HTR-8/SVneo (cell line): ENCODE data around the gene ELOVL2.

Experiments used
- DNase-seq: peaks from one replicate; pipeline ENCODE4 v3.0.0; 2011; ENCODE audit warnings: low spot score, mixed read lengths; ENCODE audit not compliant: insufficient read length
- FAIRE-seq: peaks from 2 replicates; lab custom pipeline; 2011; peaks lifted over from hg19 to GRCh38; lab: Jason Lieb, UNC

Gene ELOVL2

DNA sequence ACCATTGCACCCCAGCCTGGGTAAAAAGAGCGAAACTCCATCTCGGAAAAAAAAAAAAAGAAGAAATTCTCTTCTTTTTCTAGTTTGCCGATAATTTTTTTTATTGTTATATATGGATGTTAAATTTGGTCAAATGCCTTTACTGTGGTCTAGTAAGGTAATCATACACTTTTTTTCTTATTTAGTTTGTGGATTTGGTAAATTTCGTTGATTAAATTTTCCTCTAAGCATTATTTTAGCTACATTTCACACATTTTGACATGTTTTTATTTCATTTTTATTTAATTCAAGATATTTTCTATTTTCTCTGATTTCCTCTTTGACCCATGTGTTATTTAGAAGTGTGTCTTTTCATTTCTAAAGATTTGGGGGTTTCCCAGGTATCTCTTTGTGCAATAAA lies 18.0 kb upstream of the ELOVL2 start:
- DNase-seq: no peak
- FAIRE-seq: no peak

DNA sequence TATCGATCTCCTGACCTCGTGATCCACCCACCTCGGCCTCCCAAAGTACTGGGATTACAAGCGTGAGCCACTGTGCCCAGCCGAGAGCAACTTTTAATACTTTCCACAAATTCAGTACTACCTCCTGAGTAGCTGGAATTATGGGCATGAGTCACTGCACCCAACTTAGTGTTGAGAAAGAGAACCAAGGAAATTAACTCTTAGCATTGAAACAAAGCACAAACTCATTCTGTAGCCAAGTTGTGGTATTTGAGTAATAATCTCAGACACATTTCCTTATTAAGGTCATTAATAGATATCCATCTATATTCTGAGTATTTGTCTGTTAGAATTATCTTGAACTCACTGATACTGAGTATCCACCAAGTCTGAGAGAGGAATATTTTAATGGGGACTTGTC lies 14.3 kb upstream of the ELOVL2 start:
- no peak for FAIRE-seq
- no peak for DNase-seq

DNA sequence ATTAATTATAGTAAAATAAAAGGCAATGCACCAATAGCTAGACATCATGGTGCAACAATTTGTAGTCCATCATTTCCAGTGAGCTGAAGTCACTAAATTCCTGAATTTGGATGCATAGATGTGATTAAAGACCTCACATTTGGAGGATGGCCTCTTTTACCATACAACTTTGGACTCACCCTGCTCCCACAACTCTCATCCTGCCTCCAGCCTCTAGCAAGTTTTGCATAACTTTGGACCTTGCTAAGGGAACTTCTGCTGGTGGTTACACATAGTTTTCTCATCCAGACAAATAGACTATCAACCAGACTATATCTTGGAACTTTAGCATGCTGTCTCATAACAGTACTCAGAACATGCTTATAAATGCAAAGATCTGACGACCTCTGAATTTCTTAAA lies 12.8 kb upstream of the ELOVL2 start:
- no peak for FAIRE-seq
- DNase-seq: no peak

DNA sequence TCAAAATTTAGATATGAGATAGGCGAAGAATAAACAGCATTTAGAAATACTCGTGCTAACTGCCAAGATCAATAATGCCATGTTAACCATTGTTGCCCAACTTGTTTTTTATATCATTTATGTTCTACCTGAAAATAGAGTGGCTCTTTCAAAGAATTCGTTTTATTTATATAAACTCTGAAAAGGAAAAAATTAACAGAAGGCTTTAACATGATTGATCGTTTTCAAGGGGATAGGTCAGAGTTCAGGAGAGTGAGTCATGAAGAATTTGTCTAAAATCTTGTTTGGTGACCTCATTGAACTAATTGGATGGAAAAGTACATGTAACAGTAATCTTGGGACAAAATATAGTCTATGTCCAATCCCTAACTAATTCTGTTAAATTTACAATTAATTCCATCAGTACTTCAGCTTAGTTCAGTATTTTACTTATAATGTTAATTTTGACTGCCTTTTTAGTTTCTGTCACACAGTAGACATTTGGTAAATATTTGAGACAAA lies 11.1 kb upstream of the ELOVL2 start:
- DNase-seq: no peak
- no peak for FAIRE-seq

DNA sequence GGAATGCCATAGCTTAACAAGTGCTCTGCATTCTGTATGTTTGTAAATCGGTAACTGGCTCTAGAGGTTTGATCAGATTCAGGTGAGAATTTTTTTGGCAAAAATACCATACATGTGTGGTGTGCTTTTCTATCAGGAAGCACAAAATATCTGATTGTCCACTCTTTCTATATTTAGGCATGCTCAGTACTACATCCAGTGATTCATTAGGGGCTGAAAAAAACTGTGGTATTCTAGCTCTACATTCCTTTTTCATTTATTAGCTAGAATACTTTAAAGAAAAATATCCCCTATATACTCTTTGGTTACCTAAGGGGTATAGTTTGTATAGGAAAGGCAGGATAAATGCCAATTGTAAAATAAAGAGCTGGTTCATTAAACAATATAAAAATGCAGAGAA lies 10.6 kb upstream of the ELOVL2 start:
- no peak for DNase-seq
- no peak for FAIRE-seq

DNA sequence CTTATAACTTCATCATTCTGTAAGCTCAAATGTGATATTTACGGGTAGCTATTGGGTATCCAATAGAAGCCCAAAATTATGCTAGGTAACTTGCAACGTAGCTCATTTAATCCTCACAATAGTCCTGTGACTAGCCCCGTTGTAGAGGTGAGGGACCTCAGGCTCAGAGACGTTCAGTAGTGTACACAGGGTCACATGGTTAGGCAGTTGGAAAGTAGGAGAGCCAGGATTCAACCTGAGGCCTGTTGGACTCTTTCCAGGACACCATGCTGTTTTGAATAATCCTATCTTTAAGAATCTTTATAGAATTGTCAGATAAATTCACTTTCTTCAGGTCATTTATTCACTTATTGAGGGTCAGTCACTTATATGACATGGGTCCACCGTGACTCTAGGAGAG lies 9.2 kb upstream of the ELOVL2 start:
- no peak for FAIRE-seq
- no peak for DNase-seq

DNA sequence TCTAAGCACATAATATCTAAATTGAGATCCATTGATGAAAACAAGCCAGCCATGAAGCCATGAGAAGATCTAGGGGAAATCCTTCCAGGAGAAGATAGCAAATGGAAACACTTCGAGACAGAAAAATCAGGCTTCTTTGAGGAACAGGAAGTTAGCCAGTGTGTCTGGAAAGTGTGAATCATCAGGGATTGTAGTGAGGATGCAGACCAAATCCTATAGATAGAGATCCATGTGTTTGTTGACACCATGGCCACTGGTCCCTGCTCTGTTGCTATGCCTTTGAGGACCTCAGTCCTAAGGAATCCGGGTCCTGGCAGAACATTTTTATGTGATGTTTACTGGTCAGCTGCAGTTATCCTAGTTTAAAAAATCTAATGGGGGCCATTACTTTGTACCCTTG lies 6.6 kb upstream of the ELOVL2 start:
- FAIRE-seq (peak; percentile 58), DNase-seq (no peak)

DNA sequence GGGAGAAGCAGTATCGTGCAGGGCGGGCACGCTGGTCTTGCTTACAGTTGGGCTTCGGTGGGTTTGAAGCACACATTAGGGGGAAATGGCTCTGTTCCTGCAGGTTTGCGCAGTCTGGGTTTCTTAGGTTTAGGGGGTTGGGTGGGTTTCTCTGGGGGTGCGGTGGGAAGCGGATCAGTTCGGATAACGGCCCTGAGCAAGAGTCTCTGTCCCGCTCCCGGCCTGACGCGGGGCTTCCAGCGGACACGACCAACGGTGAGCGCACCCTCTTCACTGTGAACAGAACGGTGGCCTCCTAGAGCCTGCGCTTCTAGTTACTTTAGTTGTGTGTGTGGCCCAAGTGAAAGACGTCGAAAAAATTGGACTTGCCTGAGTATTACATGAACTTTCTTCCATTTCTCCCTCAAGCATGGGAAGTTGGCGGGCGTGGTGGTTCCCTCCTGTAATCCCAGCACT lies 635 bp upstream of the ELOVL2 start:
- no peak for DNase-seq
- no peak for FAIRE-seq

DNA sequence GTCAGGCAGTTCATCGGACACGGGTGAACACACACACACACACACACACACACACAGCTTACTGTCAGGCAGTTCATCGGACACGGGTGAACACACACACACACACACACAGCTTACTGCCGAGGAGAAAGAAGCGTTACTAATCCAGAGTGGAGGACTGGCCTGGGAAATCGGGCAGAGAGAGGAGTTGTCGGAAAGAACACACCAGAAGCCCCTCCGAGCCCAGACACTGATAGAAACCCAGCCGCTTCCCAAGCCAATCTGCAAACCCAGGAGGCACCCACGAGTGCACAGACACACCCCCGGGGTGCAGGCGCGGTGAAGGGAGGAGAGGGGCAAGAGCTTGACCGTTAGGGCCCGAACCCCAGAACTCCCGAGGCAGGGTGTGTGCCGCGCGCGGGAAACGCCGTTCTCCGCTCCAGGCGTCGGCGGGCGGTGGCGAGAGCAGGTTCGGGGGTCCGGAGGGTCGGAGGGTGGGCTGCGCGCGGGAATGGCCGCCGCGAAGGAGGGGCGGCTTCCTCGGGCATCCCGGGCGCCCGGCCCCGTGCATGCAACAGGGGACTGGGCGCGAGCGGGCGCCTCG lies 636 bp downstream of the ELOVL2 start:
- FAIRE-seq (peak; percentile 90), DNase-seq (no peak)

DNA sequence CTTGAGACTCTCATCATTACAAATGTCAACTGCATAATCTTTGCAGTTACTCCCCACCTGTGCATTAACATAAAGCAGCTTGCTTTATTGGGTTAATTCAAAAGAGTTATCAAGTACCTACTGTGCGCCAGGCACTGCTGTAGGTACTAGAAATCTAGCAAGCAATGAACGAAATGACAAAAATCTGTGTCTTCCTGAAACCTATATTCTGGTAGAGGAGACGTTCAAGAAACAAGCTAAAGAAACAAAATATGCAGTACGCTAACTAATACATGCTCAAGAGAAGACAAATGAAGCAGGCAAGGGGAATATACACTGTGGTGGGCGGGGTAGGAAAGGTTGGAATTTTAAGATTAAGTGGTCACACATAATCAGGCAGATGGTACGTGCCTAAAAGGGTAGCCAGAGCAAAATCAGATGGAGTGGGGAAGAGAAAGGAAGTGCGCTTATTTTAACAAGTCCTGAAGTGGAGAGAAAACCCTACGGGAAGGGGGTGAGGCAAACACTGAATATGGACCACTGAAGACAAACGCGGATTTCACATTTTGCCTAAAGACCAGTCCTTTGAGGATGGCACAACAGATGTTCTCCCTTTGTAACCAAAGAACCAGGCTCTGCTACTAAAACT lies 1.2 kb downstream of the ELOVL2 start:
- peak; percentile 20 for FAIRE-seq
- peak; percentile 27 for DNase-seq

DNA sequence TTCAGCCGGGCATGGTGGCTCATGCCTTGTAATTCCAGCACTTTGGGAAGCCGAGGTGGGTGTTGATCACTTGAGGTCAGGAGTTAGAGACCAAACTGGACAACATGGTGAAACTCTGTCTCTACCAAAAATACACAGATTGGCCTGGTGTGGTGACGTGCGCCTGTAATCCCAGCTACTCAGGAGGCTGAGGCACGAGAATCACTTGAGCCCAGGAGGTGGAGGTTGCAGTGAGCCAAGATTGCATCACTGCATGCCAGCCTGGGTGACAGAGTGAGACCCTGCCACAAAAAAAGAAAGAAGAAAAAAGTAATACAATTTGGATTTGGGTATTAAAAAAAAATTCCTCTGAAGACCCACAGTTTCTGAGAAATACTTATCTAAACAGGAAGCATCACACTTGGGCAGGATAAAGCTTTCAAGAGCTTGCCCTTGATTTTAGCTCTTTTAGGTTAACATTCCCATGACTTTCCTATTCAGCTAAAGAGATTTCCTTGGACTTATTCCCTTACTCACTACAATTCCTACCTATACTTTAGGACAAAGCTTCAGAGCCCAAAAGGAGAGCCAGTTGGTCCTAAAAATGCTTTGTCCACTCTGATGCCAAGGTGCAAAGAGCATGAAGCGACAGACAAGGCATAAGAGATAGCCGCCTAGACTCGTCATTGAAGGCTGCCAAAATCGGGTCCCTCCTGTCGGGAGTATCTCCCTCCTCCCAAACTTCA lies 1.9 kb downstream of the ELOVL2 start:
- no peak for DNase-seq
- peak; percentile 63 for FAIRE-seq

DNA sequence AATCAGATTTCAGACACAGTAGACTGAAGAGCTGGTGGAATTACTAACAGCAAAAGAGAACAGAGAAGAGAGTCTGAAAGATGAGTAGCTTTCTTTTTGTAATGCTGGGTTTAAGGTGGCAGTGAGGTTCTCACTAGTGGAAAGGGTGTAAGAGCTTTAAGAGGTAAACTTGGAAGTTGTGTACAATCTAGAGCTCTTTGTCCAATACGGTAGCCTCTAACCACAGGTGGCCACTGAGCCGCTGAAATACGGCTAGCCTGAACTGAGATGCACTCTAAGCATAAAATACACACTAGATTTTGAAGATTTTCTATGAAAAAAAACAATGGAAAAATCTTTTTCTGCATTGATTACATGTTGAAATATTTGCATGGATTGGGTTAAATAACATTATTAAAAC lies 4.0 kb downstream of the ELOVL2 start:
- FAIRE-seq: no peak

DNA sequence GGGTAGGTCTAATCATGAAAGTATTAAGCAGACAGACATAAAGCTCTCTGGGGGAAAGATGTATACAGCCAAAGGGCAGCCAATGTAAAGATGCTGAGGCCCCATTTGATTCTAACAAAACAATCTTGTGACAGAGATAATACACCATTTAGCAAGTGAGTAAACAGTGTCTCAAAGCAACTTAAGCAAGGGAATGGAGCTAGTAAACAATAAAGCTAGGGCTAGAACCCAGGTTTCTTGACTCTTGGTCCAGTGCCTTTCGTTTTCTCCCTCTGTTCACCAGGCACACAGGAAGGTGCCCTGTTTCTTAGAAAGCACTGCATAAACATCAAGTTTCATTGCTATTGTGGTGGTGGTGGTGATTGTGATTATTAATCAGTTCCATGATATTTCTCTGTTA lies 5.1 kb downstream of the ELOVL2 start:
- FAIRE-seq: no peak
- DNase-seq: no peak

More for the DNA sequence above, 4.0 kb downstream of the ELOVL2 start:
- no peak for DNase-seq

DNA sequence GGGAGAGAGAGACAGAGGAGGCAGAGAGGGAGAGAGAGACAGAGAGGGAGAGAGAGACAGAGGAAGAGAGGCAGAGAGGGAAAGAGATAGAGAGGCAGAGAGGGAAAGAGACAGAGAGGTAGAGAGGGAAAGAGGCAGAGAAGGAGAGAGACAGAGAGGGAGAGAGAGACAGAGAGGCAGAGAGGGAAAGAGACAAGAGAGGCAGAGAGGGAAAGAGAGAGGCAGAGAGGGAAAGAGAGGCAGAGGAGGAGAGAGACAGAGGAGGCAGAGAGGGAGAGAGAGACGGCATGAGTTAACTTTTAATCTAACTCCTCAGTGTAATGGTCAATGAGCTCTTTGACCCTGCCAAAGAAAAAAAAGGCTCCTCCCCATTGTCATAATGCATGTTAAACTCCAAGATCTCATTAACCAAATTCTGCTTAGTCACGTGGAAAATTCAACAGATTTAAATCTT lies 7.1 kb downstream of the ELOVL2 start:
- FAIRE-seq (no peak), DNase-seq (no peak)

DNA sequence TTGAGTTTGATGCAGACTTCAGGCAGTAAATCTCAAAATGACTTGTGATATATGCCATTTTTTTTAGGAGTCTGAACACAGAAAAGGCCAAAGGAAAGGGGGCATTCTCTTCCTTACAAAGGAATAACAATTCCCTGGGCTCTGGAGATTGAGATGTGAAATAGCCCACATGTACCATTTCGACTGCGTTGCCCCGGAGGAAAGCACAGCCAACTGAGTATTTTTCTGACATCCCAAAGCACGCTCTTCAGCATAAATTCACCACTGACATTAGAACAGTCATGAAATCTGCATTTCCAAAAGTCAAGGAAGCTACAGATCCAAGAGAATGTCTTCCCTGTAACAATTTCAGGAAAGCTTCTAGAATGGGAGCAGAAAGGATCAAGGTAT lies 7.8 kb downstream of the ELOVL2 start:
- no peak for FAIRE-seq
- DNase-seq: no peak

DNA sequence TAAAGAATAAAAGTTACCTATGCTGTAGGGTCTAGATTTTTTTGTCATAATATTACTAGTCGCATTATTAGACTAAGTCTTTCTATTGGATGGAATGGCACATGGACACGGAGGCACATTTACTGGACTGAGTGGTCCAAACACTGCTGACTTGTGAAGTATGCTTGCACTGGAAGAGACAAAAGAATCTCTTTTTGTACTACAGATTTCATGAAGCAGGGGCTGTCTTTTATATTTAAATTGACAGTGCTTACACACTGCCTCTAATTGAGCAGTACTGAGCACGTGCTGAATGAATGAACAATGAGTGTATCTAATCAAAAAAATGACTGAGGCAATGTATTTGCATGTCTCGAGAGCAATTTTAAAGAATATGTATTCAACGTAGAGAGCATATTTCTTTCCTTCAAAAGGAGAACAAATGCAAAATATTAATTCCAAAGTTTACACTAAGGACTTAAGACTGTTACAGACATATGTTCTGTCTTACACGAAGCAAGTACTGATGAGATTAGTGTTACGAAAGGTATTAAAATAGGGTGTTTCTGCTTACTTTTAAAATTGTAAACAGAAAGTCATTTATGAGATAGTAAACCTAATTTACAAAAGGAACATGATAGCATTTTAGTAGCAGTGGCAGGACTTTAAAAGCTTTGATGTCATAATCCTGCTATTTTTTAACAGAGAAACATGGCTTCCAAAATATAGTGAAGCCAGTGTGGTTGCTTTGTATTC lies 8.3 kb downstream of the ELOVL2 start:
- DNase-seq: no peak
- no peak for FAIRE-seq

DNA sequence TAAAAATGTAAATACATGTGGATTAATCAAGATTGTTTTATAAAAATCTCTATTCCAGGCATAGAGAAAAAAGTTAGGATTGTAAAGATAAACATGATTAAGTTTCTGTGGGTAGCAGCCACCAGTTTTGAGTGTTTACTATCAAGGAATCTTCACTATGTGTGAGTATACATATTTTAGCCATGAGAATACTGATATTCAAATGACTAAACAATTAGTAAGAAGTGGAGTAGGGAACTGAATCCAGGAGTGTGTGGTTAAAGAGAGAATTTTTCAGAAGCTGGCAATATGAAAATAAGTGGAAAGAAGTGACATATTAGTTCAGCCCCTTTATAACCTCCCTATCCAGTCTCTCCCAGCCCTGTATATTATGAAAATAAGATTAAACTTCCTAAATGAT lies 10.3 kb downstream of the ELOVL2 start:
- DNase-seq: no peak

DNA sequence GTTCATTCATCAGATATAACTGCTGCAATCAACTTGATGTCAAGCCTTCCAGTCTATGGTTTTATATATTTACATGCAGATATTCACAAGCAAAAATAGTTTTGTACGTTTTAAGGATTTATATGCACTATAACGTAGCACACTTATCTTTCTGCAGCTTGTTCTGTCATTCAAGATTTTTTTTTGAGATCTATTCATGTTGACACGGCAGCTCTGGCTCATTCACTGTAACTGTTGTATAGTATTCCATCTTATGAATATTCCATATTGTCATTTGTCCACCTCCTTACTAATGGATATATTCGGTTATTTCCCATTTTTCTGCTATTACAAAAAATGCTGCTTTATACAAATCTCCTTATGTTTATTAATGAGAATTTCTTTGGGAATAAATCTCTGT lies 13.2 kb downstream of the ELOVL2 start:
- no peak for DNase-seq
- no peak for FAIRE-seq

More for the DNA sequence above, 10.3 kb downstream of the ELOVL2 start:
- no peak for FAIRE-seq

DNA sequence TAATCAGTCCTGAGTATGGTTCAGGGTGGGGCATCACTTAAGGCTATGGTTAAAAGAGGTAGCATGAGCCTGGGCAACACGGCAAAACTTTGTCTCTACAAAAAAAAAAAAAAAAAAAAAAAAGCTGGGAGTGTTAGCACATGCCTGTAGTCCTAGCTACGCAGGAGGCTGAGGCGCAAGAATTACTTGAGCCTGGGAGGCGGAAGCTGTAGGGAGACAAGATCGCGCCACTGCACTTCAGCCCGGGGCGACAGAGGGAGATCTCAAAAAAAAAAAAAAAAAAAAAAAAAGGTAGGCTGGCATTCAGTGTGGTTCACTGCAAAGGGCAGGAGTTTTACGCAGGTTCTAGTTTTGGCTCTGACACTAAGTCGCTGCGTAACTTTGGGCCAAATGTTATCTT lies 15.1 kb downstream of the ELOVL2 start:
- DNase-seq (no peak), FAIRE-seq (no peak)

DNA sequence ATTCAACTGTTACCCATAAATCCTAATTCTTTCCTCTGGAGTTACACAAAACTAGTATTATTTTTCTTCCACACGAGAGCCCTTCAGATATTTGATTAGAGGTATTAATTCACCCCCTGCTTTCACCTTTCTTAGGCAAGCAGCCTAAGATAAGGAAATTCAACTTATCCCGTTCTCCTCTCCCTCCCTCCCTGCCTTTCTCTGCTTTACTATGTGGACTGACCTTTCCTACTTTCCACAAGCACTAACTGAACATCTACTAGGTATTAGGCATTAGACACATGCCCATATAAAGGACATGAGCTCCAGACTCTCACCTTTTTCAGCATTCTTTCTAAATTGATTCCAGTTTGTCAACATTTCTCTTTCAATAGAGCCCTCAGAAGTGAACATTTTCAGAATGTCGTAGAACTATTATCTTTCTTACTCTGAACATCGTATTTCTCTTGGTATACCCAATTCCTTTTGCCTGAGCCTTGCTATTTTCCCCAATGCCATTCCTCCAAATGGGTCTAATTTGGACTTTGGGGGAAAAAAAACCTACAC lies 16.5 kb downstream of the ELOVL2 start:
- DNase-seq (no peak), FAIRE-seq (no peak)
